TTC549 (cell line): ENCODE results near the gene CAMSAP3.

ENCODE experiments used
- FAIRE-seq: peaks from 2 replicates; lab custom pipeline; 2012; peaks lifted over from hg19 to GRCh38; lab: Jason Lieb, UNC

CAMSAP3 gene

DNA sequence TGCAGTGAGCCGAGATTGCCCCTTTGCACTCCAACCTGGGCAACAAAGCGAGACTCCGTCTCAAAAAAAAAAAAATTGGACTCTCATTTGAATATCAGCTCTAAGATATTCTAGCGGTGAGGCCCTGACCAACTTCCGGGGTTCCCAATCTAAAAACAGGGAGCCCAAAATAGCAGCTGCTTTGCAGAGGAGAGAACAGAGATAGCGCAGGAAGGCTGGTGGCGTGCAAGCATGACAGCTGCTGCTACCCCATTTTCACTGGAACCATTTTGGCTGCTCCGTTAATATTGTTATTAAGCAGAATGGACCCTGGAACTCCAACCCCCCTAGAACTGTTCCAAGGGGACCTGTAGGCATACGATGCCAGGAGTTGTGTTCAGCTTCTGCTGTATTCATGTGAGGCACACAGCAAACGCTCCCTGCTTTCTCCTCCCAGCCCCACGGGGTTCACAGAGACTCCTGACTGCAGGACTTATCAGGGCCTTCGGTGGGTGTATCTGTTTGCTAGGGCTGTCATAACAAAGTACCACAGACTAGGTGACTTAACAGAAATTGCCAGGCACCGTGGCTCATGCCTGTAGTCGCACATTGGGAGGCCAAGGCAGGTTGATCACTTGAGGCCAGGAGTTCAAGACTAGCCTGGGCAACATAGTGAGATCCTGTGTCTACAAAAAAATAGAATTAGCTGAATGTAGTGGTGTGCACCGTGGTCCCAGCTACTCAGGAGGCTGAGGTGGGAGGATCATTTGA lies 52.8 kb downstream of the CAMSAP3 start:
- no peak for FAIRE-seq

DNA sequence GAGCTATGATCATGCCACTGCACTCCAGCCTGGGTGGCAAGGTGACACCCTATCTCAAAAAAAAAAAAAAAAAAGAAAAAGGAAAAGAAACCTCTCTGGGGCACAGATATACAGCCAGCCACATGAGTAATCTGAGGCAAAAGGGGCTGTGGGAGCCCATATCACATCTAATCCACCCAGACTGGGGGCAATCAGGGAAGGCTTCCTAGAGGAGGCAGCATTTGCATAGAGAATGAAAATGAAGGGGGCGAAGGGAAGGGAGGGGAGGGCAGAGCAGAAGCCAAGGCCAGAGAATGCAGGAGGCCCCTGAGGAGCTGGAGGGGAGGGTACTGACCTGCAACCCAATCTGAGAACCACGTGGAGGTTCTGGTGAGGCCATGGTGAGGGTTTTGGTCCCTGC lies 54.5 kb downstream of the CAMSAP3 start:
- FAIRE-seq: no peak

DNA sequence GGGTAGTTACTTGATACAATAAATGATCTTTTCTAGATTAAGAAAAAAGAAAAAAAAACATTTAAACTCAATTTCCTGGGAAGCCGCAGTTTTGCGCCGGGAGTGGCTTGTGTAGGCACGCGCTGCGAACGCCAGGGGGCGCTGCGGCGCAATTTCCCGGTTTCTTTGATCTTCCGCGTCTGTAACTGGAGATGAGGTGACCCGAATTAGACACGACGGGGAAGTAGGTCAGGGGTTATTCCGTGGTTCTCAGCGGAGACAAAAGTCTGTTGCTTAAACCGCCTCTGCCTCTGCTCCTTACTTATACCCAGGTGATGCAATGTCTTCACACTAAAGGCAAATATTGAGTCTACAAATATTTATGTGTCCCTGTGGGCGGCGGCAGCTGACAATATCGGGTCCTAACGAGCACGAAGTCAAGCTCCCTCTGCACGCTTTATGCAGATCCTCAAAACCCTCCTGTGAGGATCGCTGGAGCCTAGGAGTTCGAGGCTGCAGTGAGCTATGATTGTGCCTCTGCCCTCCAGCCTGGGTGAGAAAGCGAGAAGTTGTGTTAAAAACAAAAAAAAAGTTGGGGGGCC lies 56.5 kb downstream of the CAMSAP3 start:
- no peak for FAIRE-seq

DNA sequence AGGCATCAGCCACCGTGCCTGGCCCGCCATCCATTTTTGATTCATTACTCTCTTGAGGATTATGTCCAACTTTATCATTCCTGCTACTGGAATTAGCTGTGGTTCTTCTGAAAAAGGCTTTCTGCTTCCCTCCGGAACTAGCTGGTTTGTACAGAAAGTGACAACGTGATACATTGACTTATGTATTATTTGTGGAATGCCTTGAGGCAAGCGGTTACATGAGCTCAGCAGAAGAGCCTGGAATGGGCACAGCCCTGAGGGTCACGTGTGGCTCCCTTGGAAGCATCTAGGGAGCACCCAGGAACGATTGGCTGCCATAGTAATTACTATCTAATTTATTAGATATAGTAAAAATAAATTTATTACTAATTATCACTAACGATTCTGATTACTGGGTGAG lies 58.7 kb downstream of the CAMSAP3 start:
- FAIRE-seq: no peak

DNA sequence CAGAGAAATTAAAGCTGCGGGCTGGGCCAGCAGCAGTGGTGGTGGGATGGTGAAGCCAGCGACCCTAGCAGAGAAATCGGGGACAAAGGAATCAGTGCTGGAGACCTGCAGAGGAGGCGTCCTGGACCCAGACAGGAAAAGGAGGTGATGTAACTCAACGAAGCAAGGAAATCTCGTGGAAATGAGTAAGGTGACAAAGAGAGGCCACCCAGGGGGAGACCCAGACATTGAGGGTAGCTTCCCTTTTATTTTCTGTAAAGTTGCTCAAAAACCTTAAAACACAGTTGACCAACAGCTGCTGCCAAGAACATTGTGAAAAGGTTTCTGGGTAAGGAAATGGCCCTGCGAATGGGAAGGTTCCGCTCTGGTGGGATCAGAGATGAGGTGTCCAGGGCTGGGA lies 59.9 kb downstream of the CAMSAP3 start:
- FAIRE-seq: no peak

DNA sequence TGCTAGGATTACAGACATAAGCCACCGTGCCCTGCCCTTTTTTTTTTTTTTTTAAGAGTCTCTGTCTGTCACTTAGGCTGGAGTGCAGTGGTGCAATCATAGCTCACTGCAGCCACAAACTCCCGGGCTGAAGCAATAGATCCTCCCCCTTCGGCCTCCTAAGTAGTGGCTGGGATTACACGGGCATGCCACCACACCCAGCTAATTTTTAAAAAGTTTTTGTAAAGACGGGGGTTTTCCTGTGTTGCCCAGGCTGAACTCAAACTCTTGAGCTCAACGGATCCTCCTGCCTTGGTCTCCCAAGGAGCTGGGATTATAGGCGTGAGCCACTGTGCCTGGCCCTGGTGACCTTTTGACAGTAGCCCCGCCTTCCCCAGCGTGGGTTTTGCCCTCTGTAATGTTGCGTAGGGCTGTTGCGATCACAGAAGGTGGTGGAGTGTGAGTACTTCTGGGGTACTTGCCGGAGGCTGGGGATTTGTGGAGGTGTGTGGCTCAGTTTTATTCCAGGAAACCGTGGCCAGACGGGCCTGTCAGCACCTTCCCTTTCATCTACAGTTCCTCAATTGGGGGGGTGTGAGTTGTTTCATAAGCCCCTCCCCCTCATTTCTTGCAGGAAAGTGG lies 61.6 kb downstream of the CAMSAP3 start:
- FAIRE-seq: no peak

DNA sequence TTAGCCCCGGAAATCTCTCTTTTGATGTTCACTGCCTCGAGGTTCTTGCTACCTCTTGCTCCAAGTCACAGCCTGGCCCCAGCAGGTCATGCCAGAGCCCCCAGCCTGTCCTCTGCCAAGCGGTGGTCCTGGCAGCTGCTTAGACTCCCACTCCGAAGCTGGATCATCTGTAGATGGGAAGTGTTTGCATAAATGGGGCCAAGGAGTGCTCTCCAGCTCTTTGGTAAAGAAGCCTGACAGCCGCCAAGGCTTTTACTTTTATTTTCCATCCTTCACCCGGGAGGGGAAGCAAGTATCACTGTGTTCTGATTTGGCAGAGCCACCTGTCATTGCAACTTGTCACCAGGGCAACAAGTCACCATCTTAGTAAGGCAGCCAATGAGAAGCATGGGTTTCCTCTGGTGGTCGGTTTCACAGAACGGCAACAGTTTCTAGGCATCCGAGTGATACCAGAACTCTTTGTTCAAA lies 62.6 kb downstream of the CAMSAP3 start:
- no peak for FAIRE-seq

DNA sequence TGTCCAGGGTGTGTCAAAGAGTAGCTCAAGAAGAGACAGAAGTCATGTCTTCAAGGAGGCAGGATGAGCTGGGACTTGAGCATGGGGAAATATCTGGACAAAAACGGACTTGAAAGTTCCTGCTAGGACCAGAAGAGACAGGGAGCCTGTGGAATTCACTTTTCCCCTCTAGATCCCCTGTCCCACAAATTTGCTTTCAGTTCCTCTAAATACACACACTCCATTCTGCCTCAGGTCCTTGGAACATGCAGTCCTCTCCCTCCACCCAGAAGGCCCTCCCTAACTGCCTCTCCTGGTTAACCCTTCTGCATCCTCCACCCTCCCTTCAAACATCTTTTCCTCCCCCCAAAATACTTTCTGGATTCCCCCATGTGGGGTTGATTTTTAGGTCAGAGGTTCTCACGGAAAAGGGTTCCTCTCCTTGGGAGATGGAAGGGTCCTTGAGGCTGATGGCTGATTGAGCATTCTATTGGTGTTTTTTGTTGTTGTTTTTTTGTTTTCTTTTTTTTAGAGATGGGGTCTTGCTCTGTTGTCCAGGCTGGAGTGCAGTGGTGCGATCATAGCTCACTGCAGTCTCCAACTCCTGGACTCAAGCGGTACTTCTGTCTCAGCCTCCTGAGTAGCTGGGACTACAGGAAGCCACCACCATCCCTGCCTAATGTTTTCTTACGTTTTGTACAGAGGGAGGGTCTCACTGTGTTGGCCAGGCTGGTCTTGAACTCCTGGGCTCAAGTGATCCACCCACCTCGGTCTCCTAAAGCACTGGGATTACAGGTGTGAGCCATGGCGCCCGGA lies 66.3 kb downstream of the CAMSAP3 start:
- FAIRE-seq: no peak

DNA sequence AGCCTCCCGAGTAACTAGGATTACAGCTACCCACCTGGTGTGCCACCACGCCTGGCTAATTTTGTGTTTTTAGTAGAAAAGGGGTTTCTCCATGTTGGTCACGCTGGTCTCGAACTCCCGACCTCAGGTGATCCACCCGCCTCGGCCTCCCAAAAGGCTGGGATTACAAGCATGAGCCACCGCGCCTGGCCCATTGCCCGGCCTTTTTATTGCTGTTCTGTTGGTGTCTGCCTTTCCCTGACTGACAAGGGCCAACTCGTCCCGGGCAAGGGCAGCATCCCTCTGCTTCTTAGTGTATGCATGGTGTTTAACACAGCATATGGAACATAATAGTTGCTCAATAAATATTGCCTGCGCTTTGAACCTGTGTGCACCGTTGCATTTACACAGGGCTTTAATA lies 67.0 kb downstream of the CAMSAP3 start:
- FAIRE-seq: no peak

DNA sequence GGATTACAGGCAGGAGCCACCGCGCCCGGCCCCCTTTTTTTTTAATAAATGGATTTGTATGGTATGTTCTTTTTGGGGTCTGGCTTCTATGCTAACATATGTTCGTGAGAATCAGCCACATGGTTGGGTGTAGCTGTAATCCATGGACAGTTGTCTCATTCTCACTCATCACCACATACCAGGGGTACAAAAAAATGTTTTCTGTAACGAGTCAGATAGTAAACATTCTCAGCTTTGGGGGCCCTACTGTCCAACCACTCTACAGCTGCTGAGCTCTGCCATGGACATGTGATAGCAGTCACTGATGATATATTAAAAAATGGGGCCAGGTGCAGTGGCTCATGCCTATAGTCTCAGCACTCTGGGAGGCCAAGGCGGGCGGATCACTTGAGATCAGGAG lies 68.0 kb downstream of the CAMSAP3 start:
- no peak for FAIRE-seq

DNA sequence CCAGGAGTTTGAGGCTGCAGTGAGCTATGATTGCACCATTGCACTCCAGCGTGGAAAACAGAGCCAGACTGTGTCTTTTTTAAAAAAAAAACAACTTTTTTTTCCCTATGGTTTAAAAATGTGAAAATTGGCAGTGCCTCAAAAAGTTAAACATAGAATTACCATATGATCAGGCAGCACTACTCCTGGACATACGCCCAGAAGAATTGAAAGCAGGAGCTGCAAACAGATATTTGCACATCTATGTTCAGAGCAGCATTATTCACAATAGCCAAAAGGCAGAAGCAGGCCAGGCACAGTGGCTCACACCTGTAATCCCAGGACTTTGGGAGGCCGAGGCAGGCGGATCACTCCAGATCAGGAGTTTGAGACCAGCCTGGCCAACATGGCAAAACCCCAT lies 69.4 kb downstream of the CAMSAP3 start:
- FAIRE-seq: no peak
